Activated T-cell treated with anti-CD3 and anti-CD28 coated beads, Interleukin-2, amount 50 U/mL, for 4 hours (primary cell): ENCODE measurements around the gene PLPP3. TPM values are rescaled to one million over a fixed set of nuclear protein-coding genes. Genes with fewer than 3 reads are reported as not detected.

Experiments
- ATAC-seq, 2 donors: fragments of 200-7000 bp; cut with Tn5 transposase; one replicate each; pipeline ENCODE4 v1.10.0; 2021
- DNase-seq: peaks from one replicate; pipeline ENCODE4 v3.0.0-alpha.2; 2020
- H3K27me3 Mint-ChIP-seq: one replicate; pipeline ENCODE4 v1.8.0; 2021; ENCODE audit warnings: low read depth, mixed read lengths
- H3K36me3 Mint-ChIP-seq: one replicate; pipeline ENCODE4 v1.8.0; 2022; ENCODE audit warnings: mixed read lengths; ENCODE audit not compliant: insufficient read depth
- H3K4me1 Mint-ChIP-seq: one replicate; pipeline ENCODE4 v1.8.0; 2021; ENCODE audit warnings: low read depth, mixed read lengths
- H3K4me3 Mint-ChIP-seq: one replicate; pipeline ENCODE4 v1.8.0; 2021; ENCODE audit warnings: mild to moderate bottlenecking, moderate library complexity, mixed read lengths
- H3K9me3 Mint-ChIP-seq: one replicate; pipeline ENCODE4 v1.8.0; 2021; ENCODE audit warnings: mixed read lengths
- total RNA-seq, 3 donors: library from RNA; stranded (reverse); gene quantifications; one replicate each; pipeline ENCODE4 v1.2.1, GENCODE V29; 2021

The PLPP3 gene
- total RNA-seq, 3 donors from 2014 or later = 0.20 to 0.49 (median 0.24) TPM

DNA sequence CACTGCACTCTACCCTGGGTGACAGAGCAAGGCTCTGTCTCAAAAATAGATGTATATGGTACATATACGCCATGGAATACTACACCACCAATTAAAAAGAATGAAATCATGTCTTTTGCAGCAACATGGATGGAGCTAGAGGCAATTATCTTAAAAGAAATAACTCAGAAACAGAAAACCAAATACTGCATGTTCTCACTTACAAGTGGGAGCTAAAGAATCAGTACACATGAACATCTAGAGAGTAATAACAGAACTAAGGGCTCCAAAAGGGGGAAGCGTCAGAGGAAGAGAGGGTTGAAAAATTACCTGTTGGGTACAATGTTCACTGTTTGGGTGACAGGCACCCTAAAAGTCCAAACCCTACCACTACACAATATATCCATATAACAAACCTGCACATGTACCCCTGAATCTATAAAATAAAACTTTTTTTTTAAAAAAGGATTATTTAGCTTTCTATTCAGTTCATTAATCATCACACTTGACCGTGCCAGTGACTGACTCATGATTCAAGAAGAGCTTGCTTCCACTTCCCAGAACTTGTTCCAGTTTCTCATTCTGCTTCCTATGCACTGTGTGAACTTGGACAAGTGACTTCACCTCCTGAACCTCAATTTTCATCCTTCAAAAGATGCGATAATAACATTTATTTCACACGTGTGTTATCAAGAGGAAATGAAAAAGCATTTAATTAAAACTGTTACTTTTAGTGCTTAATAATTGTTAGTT, 109.6 kb downstream of the PLPP3 start:
- no peaks in the 10 kb centered on the region for H3K4me1 Mint-ChIP-seq

GRCh38 chr1:56468518-56468917, 110.8 kb downstream of the PLPP3 start:
- Mint-ChIP-seq H3K9me3 (no peaks in the 10 kb centered on the region), H3K27me3 (peaks cover 7% of the 10 kb centered on the region), H3K4me3 (no peak overlapping the region), H3K4me1 (no peaks in the 10 kb centered on the region), H3K36me3 (no peaks in the 10 kb centered on the region)
- no peak for ATAC-seq
- DNase-seq = no peak

More for the DNA sequence above, 109.6 kb downstream of the PLPP3 start:
- no peak overlapping the region for H3K4me3 Mint-ChIP-seq
- DNase-seq = no peak
- no peaks in the 10 kb centered on the region for H3K36me3 Mint-ChIP-seq
- H3K9me3 Mint-ChIP-seq = no peaks in the 10 kb centered on the region
- H3K27me3 Mint-ChIP-seq = peaks cover 7% of the 10 kb centered on the region
- ATAC-seq = no peak

DNA sequence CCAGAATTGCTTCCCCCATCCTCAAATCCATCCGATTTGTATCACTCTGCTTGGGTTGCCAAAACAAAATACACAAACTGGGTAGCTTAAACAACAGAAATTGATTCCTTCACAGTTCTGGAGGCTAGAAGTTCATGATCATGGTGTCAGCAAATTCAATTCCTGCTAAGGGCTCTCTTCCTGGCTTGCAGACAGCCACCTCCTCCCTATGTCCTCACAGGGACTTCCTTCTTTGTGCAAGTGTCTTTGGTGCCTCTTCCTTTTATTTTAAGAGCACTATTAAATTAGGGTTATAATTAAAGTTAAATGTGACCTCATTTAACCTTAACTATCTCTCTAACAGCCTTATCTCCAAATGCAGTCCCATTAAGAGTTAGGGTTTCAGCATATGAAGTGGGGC, 112.8 kb downstream of the PLPP3 start:
- Mint-ChIP-seq H3K4me1 (no peaks in the 10 kb centered on the region), H3K4me3 (no peak overlapping the region), H3K27me3 (peaks cover 4% of the 10 kb centered on the region), H3K36me3 (no peaks in the 10 kb centered on the region), H3K9me3 (no peaks in the 10 kb centered on the region)
- ATAC-seq (no peak), DNase-seq (no peak)

DNA sequence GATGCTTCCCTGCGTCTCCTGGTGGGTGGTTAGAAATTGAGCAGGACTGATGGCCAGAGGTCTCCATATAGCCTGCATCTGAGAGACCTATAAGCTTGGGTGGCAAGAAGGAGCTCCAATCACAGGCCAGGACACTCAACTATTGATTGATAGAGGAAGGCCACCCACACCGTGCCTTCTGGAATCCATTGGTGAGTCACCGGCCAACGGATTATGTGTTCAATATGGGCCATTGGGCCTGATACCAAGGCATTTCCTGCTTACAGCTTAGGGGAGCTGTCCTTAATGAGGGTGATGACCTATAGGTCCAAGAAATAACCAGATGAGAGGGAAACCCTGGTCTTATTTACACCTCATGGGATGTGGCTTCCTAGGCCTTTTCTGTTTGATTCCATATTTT, 115.1 kb downstream of the PLPP3 start:
- Mint-ChIP-seq H3K4me3 (no peak overlapping the region), H3K4me1 (no peaks in the 10 kb centered on the region), H3K27me3 (peaks cover 4% of the 10 kb centered on the region), H3K36me3 (no peaks in the 10 kb centered on the region), H3K9me3 (no peaks in the 10 kb centered on the region)
- ATAC-seq (no peak), DNase-seq (no peak)

- Mint-ChIP-seq H3K36me3 (no peaks in the 10 kb centered on the region), H3K9me3 (no peaks in the 10 kb centered on the region), H3K4me3 (no peak overlapping the region), H3K27me3 (no peaks in the 10 kb centered on the region), H3K4me1 (no peaks in the 10 kb centered on the region)
- ATAC-seq (no peak), DNase-seq (no peak)
Observed at GRCh38 chr1:56463376-56463775, 116.0 kb downstream of the PLPP3 start.

GRCh38 chr1:56462209-56462608, 117.2 kb downstream of the PLPP3 start:
- no peaks in the 10 kb centered on the region for H3K4me1 Mint-ChIP-seq
- no peaks in the 10 kb centered on the region for H3K36me3 Mint-ChIP-seq
- DNase-seq = no peak
- H3K27me3 Mint-ChIP-seq = no peaks in the 10 kb centered on the region
- ATAC-seq = no peak
- H3K4me3 Mint-ChIP-seq = no peak overlapping the region
- H3K9me3 Mint-ChIP-seq = no peaks in the 10 kb centered on the region

DNA sequence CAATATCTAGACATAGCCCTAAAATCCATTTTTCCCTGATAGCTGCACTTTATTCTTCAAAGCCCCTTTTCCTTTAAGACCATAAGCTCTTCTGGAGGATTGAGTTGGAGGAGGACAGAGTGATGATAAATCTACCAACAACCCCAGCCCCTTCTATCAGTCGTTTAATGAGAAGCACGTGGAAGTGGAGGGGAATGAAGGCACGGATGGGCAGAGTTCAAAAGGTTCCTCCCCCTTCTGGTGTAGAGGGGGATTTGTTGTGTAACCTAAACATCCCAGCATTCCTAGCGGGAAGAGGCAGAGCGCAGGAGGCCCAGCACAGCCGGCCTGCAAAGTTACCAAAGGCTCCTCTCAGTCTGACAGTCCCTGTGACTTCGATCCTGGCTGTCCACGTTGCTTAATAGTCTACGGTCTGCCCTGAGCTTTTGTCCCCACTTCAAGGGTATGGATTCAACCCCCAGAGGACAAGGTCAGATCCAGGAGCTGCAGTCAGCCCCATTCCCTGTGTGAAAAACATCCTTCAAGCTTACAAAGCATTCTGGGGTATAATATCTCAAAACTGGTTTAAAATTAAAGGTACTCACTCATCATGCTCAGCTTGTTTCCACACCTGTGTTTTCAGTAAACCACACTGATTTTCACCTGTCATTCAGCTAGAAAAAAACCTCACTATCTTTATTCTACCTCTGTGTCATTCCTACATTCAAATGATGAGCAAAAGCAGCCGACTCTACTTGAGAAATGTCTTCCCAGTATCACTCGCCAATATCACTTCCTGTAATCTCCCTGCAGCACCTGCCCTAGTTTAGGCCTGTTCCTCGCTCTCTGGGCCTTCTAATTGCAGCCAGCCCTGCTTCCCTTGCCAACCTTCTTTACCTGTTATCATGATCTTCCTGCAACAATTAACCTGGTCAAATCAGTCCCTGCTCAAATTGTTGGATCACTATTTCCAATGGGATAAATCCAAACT, 117.9 kb downstream of the PLPP3 start:
- no peak overlapping the region for H3K4me3 Mint-ChIP-seq
- no peaks in the 10 kb centered on the region for H3K9me3 Mint-ChIP-seq
- ATAC-seq (no peak), DNase-seq (no peak)
- no peaks in the 10 kb centered on the region for H3K4me1 Mint-ChIP-seq
- H3K27me3 Mint-ChIP-seq = no peaks in the 10 kb centered on the region
- H3K36me3 Mint-ChIP-seq = no peaks in the 10 kb centered on the region

DNA sequence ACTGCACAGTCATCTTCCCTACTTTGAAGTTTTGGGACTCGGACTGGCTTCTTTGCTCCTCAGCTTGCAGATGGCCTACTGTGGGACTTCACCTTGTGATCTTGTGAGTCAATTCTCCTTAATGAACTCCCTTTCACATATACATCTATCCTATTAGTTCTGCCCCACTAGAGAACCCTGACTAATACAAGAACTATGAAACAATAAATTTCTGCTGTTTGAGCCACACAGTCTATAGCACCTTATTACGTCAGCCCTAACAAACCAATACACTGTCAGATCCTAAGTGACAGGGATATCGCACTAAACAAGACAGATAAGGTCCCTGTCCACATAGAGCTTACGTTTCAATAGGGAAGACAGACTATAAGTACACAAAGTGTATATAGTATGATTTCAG, 120.1 kb downstream of the PLPP3 start:
- ATAC-seq = no peak
- no peaks in the 10 kb centered on the region for H3K4me1 Mint-ChIP-seq
- no peaks in the 10 kb centered on the region for H3K27me3 Mint-ChIP-seq

DNA sequence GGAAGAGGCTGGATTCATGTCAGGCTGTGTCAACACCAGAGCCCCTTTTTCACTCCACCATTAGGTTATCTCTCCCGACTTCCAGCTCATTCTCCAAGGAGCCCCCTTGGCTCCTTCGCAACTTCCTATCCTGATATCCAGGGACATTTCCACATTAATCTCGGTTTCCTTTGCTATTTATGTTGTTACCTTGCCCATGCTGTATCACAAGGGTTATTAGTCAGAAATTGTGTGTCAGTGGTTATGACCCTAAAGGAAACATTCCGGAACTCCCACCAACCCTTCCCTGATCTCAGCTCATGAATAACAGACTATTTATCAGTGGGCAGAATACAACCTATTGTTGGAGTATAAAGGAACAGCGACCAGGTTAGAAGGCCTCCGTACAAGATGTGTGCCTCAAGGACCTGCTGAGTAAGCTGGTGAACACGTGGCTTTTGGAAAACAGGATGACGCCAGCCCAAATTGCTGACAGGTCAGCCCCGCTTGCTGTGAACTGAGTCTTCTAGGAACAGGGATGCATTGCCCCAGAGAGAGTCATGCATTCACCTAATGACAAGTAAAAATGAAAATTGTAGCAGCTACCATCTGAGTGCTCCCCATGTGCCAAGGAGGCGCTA, 121.5 kb downstream of the PLPP3 start:
- Mint-ChIP-seq H3K9me3 (no peaks in the 10 kb centered on the region), H3K27me3 (no peaks in the 10 kb centered on the region), H3K4me3 (no peak overlapping the region), H3K36me3 (no peaks in the 10 kb centered on the region), H3K4me1 (no peaks in the 10 kb centered on the region)
- DNase-seq = no peak
- no peak for ATAC-seq

More for the DNA sequence above, 120.1 kb downstream of the PLPP3 start:
- H3K36me3 Mint-ChIP-seq = no peaks in the 10 kb centered on the region
- H3K4me3 Mint-ChIP-seq = no peak overlapping the region
- DNase-seq = no peak
- no peaks in the 10 kb centered on the region for H3K9me3 Mint-ChIP-seq

- DNase-seq (no peak), ATAC-seq (no peak)
- Mint-ChIP-seq H3K36me3 (no peaks in the 10 kb centered on the region), H3K4me3 (no peak overlapping the region), H3K27me3 (no peaks in the 10 kb centered on the region), H3K9me3 (no peaks in the 10 kb centered on the region), H3K4me1 (no peaks in the 10 kb centered on the region)
Observed at GRCh38 chr1:56456435-56457101, 122.8 kb downstream of the PLPP3 start.

GRCh38 chr1:56453417-56454078, 125.8 kb downstream of the PLPP3 start:
- no peak for DNase-seq
- Mint-ChIP-seq H3K27me3 (peaks cover 2% of the 10 kb centered on the region), H3K4me3 (no peak overlapping the region), H3K9me3 (no peaks in the 10 kb centered on the region), H3K36me3 (no peaks in the 10 kb centered on the region), H3K4me1 (no peaks in the 10 kb centered on the region)
- no peak for ATAC-seq

- DNase-seq = no peak
- Mint-ChIP-seq H3K27me3 (peaks cover 2% of the 10 kb centered on the region), H3K4me3 (no peak overlapping the region), H3K36me3 (no peaks in the 10 kb centered on the region), H3K4me1 (no peaks in the 10 kb centered on the region), H3K9me3 (no peaks in the 10 kb centered on the region)
- no peak for ATAC-seq
Observed at GRCh38 chr1:56453016-56453415, 126.3 kb downstream of the PLPP3 start.

DNA sequence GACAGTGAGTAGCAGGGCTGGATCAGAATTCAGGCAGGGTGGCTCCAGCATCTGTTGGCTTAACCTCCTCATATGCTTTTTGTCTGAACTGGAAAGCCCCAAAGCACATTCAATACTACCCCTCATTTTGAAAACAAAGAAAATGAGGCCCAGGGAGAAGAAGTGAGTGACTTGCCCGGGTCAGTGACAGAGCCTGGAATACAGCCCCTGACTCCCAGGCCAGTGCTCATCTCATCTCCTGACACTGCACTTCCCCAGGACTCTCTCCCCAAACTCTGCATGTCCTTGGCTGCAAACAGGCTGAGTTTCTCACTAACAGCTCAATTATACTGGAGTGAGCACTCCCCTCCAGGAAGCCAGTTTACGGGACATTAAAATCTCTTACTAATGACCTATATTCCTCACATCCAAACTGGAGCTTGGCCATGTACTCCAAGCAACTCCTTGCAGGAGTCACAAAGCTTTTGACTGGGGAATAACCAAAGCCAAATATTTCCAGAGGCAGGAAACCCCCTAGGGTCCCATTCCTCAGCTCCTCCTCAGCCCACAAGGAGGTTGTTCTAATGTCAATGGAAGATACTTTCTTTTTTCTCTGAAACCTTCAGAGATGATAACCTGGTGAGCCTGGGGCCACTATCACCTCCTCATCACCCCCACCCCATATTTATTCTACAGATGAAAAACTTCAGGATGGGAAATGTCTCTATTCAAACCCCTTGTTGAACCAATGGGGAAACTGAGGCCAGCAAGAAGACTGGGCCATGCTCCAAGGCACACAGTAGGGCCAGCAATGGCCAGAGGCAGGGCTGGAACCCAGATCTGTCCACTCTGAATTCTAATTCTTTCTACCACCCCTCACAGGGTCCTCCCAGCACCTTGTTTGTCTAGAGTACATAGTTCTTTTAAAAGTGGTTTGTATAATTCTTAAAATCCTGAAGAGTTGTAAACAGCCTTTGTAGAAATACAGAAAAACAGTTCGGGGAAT, 127.0 kb downstream of the PLPP3 start:
- Mint-ChIP-seq H3K4me1 (no peaks in the 10 kb centered on the region), H3K9me3 (no peaks in the 10 kb centered on the region), H3K4me3 (no peak overlapping the region), H3K36me3 (no peaks in the 10 kb centered on the region), H3K27me3 (peaks cover 2% of the 10 kb centered on the region)
- DNase-seq = no peak
- no peak for ATAC-seq
